ENCODE measurements around the gene AP1G1.
"Not testable (repeated sequence)": the region's sequence is repeated elsewhere in the genome, so short reads cannot be mapped to it uniquely, and the experiment has no call there.

Gene AP1G1

GRCh38 chr16:71693164-71693563 is 115.5 kb downstream of the AP1G1 start:
- DNase-seq, result no peak

- DNase-seq, result no peak
Observed at GRCh38 chr16:71689901-71690300, 118.7 kb downstream of the AP1G1 start.

- DNase-seq, result no peak
Observed at GRCh38 chr16:71687861-71688260, 120.8 kb downstream of the AP1G1 start.

GRCh38 chr16:71684280-71684679 is 124.4 kb downstream of the AP1G1 start:
- not testable (repeated sequence) for DNase-seq

GRCh38 chr16:71681360-71681759 is 127.3 kb downstream of the AP1G1 start:
- DNase-seq, result no peak
